Posterior cingulate gyrus (tissue), 11 donors: ENCODE data around the gene ANKZF1.

ENCODE experiments used
- DNase-seq, 10 donors: peaks; one replicate each; pipeline versions ENCODE4 v3.0.0 to v3.0.0-alpha.2; 2020 to 2021; ENCODE audit warnings: mixed read lengths in 3 of 10
- intact Hi-C: fragments of 100-400 bp; cut with DNase I; formaldehyde crosslinking; loops from one replicate; pipeline ENCODE4 v1.15.1; 2023

The ANKZF1 gene

GRCh38 chr2:219220652-219221402 is 8.8 kb upstream of the ANKZF1 start:
- intact Hi-C loops, result no loop called here
- DNase-seq, result peak in 1 of 10 donors; percentile 62

DNA sequence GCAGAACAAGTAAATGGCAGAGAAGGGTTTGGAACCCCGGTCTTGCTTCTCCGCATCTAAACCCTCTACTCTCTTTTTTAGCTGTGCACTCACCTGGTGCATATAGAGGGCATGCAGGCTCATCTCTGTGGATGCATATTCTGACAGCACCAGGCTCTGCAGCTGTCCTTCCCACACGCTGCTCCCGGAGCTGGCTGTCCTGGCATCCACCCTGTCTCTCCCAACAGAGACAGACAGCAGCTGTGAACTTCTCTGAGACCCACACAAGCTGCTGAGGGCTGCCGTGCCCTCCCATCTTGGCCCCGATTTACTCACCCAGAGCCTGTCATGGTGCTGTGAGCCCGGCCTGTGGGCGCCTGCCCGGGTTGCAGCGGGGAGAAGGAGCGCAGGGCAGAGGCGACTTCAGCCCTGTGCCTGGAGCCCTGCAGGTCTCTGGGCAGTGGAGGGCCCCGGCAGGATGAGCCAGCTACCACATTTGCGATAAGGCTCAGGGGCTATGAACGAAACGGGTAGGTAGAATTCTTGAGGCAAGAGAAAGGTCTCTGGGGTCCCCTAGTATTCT is 7.6 kb upstream of the ANKZF1 start:
- peak in 1 of 10 donors; percentile 61 for DNase-seq
- intact Hi-C loops, result no loop called here

- DNase-seq, result peak in 1 of 10 donors; percentile 69
- intact Hi-C loops, result no loop called here
Measured at GRCh38 chr2:219223831-219224610, 5.6 kb upstream of the ANKZF1 start.

DNA sequence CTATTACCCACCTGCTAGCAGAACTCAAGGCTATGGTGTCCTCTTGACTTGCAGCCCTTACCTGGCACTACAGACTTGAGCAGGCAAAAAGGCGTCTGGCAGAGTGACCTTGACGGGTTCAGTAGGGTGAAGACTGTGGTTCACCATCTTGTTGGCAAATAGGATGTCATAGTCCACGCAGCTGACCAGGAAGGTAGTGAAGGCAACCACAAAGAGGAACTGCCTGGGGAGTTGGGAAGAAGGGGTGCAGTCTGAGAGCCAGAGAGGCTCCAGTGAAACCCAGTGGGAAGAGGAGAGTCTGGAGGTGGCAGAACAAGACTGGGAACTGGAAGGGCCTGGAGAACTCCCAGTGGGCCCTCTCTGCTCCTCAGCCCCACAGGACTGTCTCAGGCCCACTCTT is 4.3 kb upstream of the ANKZF1 start:
- intact Hi-C loops, result no loop called here

GRCh38 chr2:219228041-219228910 is 1.3 kb upstream of the ANKZF1 start:
- intact Hi-C loops, result no loop called here
- peak in 2 of 10 donors; percentile 50 to 57 for DNase-seq

More for the DNA sequence above, 4.3 kb upstream of the ANKZF1 start:
- DNase-seq, result no peak

DNA sequence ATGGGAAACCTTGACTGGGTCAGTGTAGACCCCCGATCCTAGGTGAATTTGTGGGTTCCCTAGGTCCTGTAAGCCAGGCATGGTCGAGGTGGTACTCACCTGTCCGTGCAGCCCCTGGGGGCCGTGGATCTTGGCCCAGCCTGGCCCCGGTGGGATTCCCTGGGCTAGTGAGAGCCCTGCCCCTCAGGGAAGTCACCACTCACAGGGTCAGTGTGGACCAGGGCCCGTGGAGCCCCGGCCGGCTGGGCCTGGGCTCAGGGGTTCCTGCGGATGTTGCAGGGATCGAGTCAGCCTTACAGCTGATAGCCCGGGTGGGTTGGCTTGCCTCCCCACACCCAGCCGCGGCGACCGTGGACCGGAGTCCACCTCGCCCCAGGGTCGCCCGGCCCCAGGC is 698 bp upstream of the ANKZF1 start:
- intact Hi-C loops, result loop anchor here (1.0 kb wide), 1 partner anchor 51 kb away; the partner anchor contains the start of gene RETREG2
- peak in 1 of 10 donors; percentile 82 for DNase-seq

DNA sequence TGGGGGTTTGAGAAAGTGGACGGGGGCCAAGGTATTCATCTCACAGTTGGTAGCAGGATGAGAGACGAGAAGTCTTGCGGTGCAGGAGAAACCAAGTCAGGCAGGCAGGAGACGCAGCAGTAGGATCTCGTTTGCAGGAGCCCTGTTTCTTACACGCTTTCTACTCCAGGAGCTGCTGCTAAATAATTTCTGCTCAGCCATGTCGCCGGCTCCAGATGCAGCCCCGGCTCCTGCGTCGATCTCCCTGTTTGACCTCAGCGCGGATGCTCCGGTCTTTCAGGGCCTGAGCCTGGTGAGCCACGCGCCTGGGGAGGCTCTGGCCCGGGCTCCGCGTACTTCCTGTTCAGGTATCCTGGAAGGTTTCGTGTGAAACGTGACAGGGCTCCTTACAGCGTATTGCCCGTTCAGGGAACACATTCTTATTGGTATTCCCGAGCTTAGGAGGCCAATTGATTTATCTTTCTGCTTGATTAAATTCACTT is 494 bp downstream of the ANKZF1 start:
- intact Hi-C loops, result loop anchor here (10.0 kb wide), 1 partner anchor 155 kb away; the partner anchor contains the start of gene DNPEP
- DNase-seq, result peak in 3 of 10 donors; percentile 24 to 81 (median 76)

- intact Hi-C loops, result loop anchor here (10.0 kb wide), 1 partner anchor 150 kb away; the partner anchor contains the start of gene DNPEP
- no peak for DNase-seq
Measured at GRCh38 chr2:219234331-219234730, 4.7 kb downstream of the ANKZF1 start.

GRCh38 chr2:219243291-219243761 is 13.7 kb downstream of the ANKZF1 start:
- intact Hi-C loops, result loop anchor here (5.0 kb wide), 1 partner anchor 54 kb away; no protein-coding TSS in a partner anchor

DNA sequence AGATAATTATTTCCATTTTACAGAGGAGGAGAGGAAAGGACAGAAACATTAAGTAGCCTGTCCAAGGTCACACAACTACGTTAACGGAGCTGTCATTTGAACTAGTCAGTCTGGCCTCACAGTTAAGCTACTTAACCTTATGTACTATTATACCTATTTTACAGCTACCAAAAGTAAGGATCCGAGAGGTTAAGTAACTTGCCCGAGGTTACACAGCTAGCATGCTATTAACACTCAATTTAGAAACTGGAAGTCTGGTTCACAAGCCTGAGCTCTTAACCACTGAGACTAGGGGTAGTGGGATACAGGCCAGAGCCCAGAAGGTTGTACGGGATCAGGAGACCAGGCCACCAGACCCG is 15.2 kb downstream of the ANKZF1 start:
- intact Hi-C loops, result loop anchor here (1.0 to 5.0 kb wide), 2 partner anchors 26 to 53 kb away; partner anchors contain the start of gene ABCB6

More at GRCh38 chr2:219243291-219243761, 13.7 kb downstream of the ANKZF1 start:
- DNase-seq, result no peak

GRCh38 chr2:219245148-219245898 is 15.7 kb downstream of the ANKZF1 start, which contains the start of the genes GLB1L and STK16:
GLB1L (minus strand) TSS chr2:219245444; CDS start chr2:219243573, 1,871 bp downstream.
STK16 (plus strand) TSS chr2:219245479; CDS start chr2:219246000, 521 bp downstream.
- peak; percentile 91 to 99 (median 94) for DNase-seq
- intact Hi-C loops, result loop anchor here (1.0 kb wide), 1 partner anchor 27 kb away; the partner anchor contains the start of gene ABCB6

More for the DNA sequence above, 15.2 kb downstream of the ANKZF1 start:
- DNase-seq, result no peak

DNA sequence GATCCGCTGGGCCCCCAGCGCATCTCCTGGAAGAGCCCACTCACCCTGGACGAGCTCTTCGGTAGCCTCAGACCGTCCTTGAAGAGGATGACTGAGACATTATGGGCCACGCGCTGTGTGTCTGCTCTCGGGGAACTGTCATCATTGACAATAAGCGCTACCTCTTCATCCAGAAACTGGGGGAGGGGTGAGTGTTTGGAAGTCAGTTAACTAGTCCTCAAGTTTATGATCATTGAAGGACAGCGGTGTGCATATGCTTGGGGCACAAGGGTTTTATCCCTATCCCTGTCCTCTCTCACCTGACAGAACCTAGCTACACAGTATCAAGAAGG is 16.3 kb downstream of the ANKZF1 start:
- intact Hi-C loops, result loop anchor here (1.0 kb wide), 1 partner anchor 28 kb away; the partner anchor contains the start of gene ABCB6
- DNase-seq, result no peak

DNA sequence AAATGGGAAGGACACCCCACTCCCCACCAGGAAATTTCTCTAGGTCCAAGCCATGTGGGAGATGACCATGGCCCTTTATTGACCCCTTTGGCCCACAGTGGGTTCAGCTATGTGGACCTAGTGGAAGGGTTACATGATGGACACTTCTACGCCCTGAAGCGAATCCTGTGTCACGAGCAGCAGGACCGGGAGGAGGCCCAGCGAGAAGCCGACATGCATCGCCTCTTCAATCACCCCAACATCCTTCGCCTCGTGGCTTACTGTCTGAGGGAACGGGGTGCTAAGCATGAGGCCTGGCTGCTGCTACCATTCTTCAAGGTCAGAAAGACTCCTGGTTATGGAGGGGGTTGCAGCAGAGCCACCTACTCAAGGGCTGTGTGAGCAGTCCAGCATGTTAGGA is 17.0 kb downstream of the ANKZF1 start:
- DNase-seq, result no peak
- intact Hi-C loops, result no loop called here

DNA sequence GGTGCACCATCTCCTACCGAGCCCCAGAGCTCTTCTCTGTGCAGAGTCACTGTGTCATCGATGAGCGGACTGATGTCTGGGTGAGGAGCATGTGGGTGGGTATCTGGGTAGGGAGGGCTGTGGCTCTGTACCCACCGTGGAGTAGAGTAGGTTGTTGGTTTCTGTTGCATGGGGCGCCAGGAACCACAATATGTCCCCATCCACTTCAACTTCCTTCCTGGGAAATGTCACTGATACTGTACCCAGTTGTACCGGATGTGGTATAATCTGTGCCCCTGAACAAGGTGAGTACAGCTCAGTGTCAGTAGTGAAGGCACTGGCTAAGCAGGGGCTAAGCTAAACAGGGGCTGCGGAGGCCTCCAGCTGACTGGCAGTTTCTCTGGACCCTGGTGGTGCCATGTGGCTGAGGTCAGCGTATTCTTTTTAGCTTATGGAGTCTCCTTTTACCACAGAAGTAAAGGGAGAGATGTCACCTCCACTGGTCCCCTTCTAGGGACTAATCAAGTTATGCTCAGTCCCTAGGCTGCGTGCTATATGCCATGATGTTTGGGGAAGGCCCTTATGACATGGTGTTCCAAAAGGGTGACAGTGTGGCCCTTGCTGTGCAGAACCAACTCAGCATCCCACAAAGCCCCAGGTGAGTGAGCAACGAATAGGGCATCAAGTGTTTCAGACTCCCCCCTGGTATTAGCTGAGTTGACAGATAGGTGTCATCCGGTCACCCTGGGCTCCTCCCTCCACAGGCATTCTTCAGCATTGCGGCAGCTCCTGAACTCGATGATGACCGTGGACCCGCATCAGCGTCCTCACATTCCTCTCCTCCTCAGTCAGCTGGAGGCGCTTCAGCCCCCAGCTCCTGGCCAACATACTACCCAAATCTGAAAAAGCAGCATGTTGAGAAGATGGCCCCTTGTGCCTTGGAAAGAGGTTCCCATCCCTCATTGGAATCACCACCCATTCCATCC is 18.4 kb downstream of the ANKZF1 start:
- no peak for DNase-seq
- intact Hi-C loops, result no loop called here

GRCh38 chr2:219248845-219249202 is 19.2 kb downstream of the ANKZF1 start:
- intact Hi-C loops, result no loop called here
- no peak for DNase-seq

DNA sequence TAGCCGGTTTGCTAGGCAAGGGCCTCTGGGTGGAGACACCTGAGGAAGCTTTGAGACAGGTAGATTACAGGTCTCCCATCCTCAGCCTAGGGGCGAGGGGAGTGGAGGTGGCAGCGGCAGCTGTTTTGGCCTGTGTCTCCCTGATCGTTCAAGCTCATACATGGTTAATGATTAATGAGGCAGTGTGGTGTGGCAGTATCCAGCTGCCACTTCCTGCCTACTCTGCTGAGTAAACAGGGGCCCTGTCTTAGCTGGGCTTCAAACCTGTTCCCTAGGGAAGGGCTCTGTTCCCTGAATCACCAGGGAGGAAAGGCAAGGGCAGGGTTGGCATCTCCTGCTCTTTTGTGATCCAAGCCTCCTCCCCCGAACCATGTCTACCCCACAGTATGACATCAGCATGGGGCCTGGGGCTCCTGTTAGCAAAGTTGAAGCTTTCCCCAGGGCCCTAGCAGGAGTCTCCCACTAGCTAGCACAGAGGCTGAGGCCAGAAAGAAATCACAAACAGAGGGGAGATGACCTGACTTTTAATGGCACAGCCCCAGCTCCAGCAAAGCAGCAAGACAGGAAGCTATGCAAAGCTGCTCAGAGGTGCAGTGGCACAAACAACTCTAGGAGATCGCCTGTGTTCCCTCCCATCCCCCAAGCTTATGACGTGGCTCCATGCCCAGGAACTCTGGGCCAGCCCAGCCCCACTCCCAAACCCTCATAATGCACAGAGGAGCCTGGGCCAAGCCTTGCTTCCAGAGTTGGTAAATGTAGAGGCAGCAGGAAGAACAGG is 19.8 kb downstream of the ANKZF1 start:
- intact Hi-C loops, result no loop called here
- peak in 9 of 10 donors; percentile 45 to 93 (median 63) for DNase-seq
